HG03571 (cell line): Measurements from ENCODE around the gene IMMT.

Experiments used
- ATAC-seq: cut with Tn5 transposase; IDR thresholded peaks from one replicate; pipeline ENCODE4 v1.9.1; 2021; ENCODE audit not compliant: unreplicated experiment

The IMMT gene

GRCh38 chr2:86226636-86227520 lies 31.6 kb upstream of the IMMT start:
- no peak for ATAC-seq

- ATAC-seq, result no peak
These were observed 30.8 kb upstream of the IMMT start for GRCh38 chr2:86226070-86226469.

- ATAC-seq, result peak; percentile 56
These were observed 30.3 kb upstream of the IMMT start for GRCh38 chr2:86225581-86225980.

- ATAC-seq, result no peak
These were observed 29.5 kb upstream of the IMMT start for GRCh38 chr2:86224645-86225355.

DNA sequence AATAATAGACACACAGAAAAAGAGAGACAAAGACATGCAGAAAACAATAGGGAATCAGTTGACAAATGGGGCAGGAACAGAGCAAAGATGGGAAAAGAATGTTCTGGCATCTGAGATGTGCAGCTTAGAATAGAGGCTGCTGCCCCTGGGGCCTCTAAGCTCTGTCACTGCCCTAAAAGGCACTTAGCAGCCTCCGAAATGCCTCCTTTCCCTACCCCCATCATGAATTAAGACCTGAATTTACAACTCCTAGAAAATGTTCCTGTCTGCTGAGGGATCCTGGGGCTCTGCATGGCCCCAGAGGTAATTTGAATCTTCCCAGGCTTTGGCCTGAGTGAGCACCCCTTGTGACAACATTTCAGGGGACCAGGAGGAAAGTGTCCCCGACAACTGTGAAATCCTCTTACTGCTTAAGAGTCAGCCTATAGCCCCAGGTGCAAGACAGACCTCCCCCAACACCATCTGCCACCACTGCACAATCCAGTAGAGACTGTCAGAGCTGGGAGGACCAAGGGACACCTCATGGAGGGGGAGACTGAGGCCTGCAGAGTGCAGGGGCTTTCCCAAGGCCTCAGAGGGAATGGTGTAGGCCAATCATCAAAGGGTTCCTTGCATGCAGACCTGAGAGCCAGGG lies 28.8 kb upstream of the IMMT start:
- no peak for ATAC-seq

DNA sequence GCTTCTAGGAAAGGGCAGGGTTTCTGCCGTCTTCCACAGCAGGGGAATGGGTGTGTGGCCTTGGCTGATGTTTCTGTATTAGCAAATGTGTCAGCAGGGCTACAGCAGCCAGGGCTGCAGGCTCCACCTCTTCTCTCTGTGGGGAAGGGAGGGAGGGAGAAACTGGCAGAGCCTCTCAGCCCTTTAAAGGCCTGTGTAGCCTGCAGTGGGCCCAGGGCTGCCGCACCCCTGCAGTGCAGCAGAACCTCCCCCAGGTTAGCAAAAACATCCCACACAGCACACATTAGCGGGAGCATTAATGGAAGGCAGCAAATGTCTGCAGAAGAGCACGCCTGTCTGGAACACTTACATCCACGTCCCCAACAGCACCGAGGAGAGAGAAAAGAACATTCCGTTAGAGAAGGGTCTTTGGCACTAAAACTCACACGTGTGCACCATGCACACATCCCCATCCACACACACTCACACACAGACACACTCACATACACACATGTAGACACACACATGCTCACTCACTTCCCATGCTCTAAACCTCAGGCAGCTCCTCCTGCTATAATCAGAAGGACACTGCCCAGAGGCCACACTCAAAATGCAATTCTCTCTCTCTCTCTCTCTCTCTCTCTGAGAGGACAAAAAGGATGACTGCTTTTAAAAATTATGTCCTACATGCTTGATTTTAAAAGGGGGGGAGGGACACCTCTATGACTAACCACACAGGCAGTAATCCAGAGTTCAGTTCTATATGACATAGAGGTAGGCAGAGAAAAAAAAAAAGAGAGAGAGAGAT lies 28.1 kb upstream of the IMMT start:
- ATAC-seq, result no peak

- ATAC-seq, result no peak
These were observed 25.9 kb upstream of the IMMT start for GRCh38 chr2:86221066-86221684.

DNA sequence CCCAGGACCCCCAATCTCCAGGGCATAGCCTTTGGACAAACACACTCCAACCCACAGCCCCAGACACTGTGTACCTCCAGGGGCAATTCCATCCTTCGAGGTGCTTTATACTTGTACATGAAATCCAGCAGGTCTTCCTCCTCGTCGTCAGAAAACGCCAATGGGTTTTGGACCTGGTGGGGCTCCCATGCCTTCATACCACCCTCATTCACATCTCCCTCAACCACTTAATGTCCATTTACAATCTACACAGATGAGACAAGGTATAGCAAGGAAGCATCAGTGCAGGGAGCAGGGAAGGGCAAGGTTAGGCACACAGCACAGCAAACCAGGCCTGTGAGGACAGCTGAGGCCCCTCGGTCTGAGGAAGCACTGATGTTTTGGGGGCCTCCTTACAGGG lies 24.6 kb upstream of the IMMT start:
- no peak for ATAC-seq

DNA sequence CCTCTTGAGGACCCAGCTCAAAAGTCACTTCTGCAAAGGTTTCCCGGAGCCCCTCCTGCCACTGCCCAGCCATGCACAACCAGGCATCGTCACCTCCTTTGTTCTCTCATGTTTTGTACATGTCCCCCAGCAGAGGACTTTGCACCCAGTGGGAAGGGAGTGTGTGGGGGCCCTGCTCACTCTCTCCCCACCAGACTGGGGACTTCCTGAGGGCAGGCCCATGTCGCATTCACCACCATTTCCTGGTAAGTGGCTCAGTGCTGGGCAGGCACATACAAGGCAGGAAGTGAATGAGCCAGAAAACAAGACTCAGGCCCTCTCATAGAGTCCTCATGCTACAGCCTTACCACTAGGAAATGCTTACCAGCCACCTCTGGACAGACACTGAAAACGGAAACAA lies 22.9 kb upstream of the IMMT start:
- ATAC-seq, result no peak

DNA sequence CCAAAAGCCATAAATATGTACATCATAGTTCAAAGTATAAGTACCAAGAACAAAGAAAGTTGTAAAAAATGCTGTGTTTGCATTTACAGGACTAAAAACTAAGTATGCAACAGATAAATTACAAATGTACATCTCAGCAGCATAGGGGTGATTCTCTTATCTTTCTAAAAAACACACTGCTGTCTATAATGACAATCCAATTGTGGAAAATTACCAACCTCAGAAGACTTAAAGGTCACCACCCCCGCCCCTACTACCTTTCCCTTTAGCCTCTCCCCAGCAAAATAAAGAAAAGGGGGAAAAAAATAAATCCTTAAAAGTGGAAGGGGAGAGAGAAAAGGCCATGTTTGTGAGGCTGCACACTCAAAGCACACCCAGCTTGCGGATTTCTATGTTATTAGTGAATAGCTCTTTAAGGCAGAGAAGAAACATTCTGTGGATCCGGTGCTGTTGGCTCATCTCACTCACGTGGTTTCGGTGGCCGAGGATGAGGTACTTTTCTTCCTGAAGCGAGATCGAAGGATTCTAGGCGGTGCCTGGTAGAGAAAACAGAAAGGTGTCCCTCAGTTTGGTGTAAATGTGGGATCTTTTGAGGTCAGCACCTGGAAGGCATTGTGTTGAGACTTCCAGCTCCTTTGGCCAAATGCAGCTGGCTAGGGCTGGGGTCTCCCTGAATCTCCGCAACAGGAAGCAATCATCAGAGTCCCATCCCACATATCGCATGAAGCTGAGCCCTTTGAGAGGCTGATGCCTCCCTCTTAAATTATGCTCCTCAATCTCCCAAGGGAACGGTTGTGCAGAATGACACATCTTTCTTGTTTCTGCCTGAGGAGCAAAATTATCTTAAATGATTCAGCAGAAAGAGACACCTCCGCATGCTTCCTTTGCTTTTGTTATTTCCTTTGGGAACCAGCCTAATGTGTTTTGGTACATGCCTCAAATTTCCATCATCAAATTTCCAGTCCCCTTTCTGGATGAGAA lies 21.6 kb upstream of the IMMT start:
- ATAC-seq, result no peak

GRCh38 chr2:86214503-86214832 lies 19.2 kb upstream of the IMMT start:
- no peak for ATAC-seq

- ATAC-seq, result no peak
These were observed 18.6 kb upstream of the IMMT start for GRCh38 chr2:86213699-86214502.

- no peak for ATAC-seq
These were observed 17.8 kb upstream of the IMMT start for GRCh38 chr2:86213056-86213455.

GRCh38 chr2:86211796-86212188 lies 16.5 kb upstream of the IMMT start:
- no peak for ATAC-seq

DNA sequence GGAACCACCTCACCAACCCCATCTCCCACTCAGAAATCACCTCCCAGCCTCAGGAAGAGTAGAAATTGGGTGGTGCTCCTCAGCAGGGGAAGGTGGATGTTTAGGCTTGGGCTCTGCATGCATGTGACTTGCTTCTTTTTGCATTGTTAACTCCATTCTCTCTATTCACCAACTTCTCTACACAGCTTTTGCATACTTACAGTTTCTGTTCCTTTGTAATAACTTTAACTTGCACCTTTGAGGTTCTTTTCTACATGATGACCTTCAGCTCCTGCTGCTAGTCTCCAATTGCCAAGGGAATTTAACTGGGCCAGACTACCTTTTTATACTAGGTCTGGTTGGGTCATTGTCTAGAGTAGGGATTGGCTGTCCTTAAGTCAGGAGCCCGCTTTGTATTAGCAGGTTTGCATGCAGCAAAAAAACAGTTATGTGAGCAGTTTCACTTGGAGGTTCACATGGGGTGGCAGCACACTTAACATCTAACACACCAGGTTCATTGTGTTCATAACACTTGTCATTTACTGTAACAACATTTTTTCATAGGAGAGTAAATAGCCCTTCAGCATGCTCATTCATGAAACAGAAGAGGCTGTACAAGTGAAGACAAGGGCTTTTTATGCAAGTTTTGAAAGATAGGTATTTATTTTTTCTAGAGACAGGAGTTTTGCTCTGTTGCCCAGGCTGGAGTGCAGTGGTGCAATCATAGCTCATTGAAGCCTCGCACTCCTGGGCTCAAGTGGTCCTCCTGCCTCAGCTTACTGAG lies 16.0 kb upstream of the IMMT start:
- ATAC-seq, result no peak

- ATAC-seq, result no peak
These were observed 9.2 kb upstream of the IMMT start for GRCh38 chr2:86204458-86204857.

DNA sequence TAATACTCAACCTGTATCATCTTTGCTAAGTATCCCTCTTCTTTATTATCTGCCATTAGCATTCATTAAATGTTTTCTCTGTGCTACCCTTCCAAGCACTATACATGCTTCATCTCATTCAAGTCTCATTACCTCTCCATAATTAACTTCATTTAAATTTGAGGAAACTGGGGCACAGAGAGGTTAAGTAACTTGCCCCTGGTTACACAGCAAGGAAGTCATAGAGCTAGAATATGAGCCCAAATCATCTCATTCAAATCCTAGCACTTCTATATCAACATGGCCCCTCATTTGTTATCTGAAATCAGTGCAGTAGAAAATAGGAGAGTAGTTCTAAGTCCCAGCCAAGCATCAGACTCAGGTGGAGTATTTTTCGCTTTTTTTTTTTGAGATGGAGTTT lies 8.4 kb upstream of the IMMT start:
- ATAC-seq, result no peak

GRCh38 chr2:86202702-86203101 lies 7.4 kb upstream of the IMMT start:
- no peak for ATAC-seq
